CD4-positive, alpha-beta memory T cell (primary cell): ENCODE results near the gene MYO1B. TPM values are rescaled to one million over a fixed set of nuclear protein-coding genes. Genes with fewer than 3 reads are reported as not detected.

Source experiments
- CTCF ChIA-PET: fragments of 350-600 bp; sonication (Branson Sonifier 250); formaldehyde crosslinking; loops from one replicate; lab custom pipeline; 2021; ENCODE audit warnings: inconsistent platforms; ENCODE audit not compliant: partially characterized antibody; lab: Charles Lee
- POLR2A ChIA-PET: fragments of 350-600 bp; sonication (Branson Sonifier 250); formaldehyde crosslinking; loops from one replicate; lab custom pipeline; 2021; ENCODE audit not compliant: partially characterized antibody; lab: Charles Lee
- DNase-seq, 5 donors: peaks; one replicate each; pipeline versions ENCODE4 v3.0.0 to v3.0.0-alpha.2; 2020 to 2022; ENCODE audit warnings: mixed read lengths in 1 of 5
- H3K27ac ChIP-seq: one replicate; pipeline ENCODE4 v1.7.0; 2013; ENCODE audit warnings: low read depth, low read length
- H3K27me3 ChIP-seq: 2 replicates; pipeline ENCODE4 v1.7.0; 2013; ENCODE audit warnings: mild to moderate bottlenecking, low read length, moderate library complexity; ENCODE audit not compliant: insufficient read depth
- H3K36me3 ChIP-seq: 2 replicates; pipeline ENCODE4 v1.7.0; 2013; ENCODE audit warnings: mild to moderate bottlenecking, low read length, moderate library complexity; ENCODE audit not compliant: insufficient read depth
- H3K4me1 ChIP-seq: 2 replicates; pipeline ENCODE4 v1.7.0; 2013; ENCODE audit warnings: mild to moderate bottlenecking, low read length, moderate library complexity; ENCODE audit not compliant: insufficient read depth
- H3K4me3 ChIP-seq, 2 donors: one replicate each; pipeline ENCODE4 v1.7.0; 2013; ENCODE audit warnings: low read length in 2 of 2, mild to moderate bottlenecking in 1 of 2
- H3K9me3 ChIP-seq, 2 donors: one replicate each; pipeline ENCODE4 v1.7.0; 2013; ENCODE audit warnings: low read length in 2 of 2, control low read depth in 1 of 2; ENCODE audit not compliant: control insufficient read depth in 1 of 2
- H3K27ac Mint-ChIP-seq, 7 donors: one replicate each; pipeline ENCODE4 v1.8.0; 2020 to 2021; ENCODE audit warnings: mixed read lengths in 7 of 7, mild to moderate bottlenecking in 6 of 7, inconsistent platforms in 3 of 7, moderate library complexity in 3 of 7
- H3K27me3 Mint-ChIP-seq, 2 donors: one replicate each; pipeline ENCODE4 v1.8.0; 2020 to 2021; ENCODE audit warnings: mixed read lengths in 2 of 2
- H3K36me3 Mint-ChIP-seq, 2 donors: one replicate each; pipeline ENCODE4 v1.8.0; 2020 to 2021; ENCODE audit warnings: mixed read lengths in 2 of 2, inconsistent platforms in 1 of 2, mild to moderate bottlenecking in 1 of 2
- H3K4me1 Mint-ChIP-seq, 4 donors: one replicate each; pipeline ENCODE4 v1.8.0; 2020 to 2021; ENCODE audit warnings: mixed read lengths in 4 of 4, mild to moderate bottlenecking in 1 of 4
- H3K4me3 Mint-ChIP-seq, 8 donors: one replicate each; pipeline ENCODE4 v1.8.0; 2020 to 2021; ENCODE audit warnings: mixed read lengths in 8 of 8, mild to moderate bottlenecking in 7 of 8, moderate library complexity in 6 of 8, inconsistent platforms in 3 of 8
- H3K9me3 Mint-ChIP-seq, 8 donors: one replicate each; pipeline ENCODE4 v1.8.0; 2020 to 2021; ENCODE audit warnings: mixed read lengths in 8 of 8, mild to moderate bottlenecking in 5 of 8, inconsistent platforms in 3 of 8, moderate library complexity in 1 of 8
- intact Hi-C: fragments of 100-400 bp; cut with micrococcal nuclease; formaldehyde crosslinking; loops from one replicate; pipeline ENCODE4 v1.15.1; 2023
- polyA plus RNA-seq, 2 donors: library from polyadenylated mRNA; unstranded; fragments of 300-500 nt; fragmentation: Illumina TruSeq; gene quantifications; one replicate each; pipeline ENCODE4 v1.2.3, GENCODE V29; 2021
- total RNA-seq, 2 experiments: library from RNA; stranded (reverse); gene quantifications; one replicate each; pipeline ENCODE4 v1.2.3, GENCODE V29; 2021

Gene MYO1B
- total and polyA plus RNA-seq, 4 experiments from 2014 or later = 0.12 to 0.38 (median 0.17) TPM

GRCh38 chr2:191245869-191246531, 796 bp downstream of the MYO1B start:
- POLR2A ChIA-PET = interaction anchor here (1.2 kb wide), 1 partner anchor 184 kb away, joined by 3 read pairs; no protein-coding TSS in a partner anchor
- Histone ChIP-seq H3K9me3 (no peaks in the 10 kb centered on the region), H3K4me3 (peak overlapping the region; percentile 7 to 42), H3K27ac (no peak overlapping the region), H3K27me3 (no peaks in the 10 kb centered on the region), H3K4me1 (peaks cover 9% of the 10 kb centered on the region), H3K36me3 (no peaks in the 10 kb centered on the region)
- intact Hi-C loops = no loop called here
- Mint-ChIP-seq H3K4me3 (peak overlapping the region; percentile 74 to 89 (median 86)), H3K36me3 (no peaks in the 10 kb centered on the region), H3K27ac (peak overlapping the region in 1 of 7 donors; percentile 52), H3K4me1 (peaks cover 3 to 8% (median 6%) of the 10 kb centered on the region in 4 donors), H3K9me3 (peaks cover 0 to 8% (median 4%) of the 10 kb centered on the region in 8 donors), H3K27me3 (peaks cover 16% of the 10 kb centered on the region in 2 donors)
- CTCF ChIA-PET = no interaction called here
- peak in 3 of 5 donors; percentile 5 to 11 (median 6) for DNase-seq

GRCh38 chr2:191246820-191247380, 1.7 kb downstream of the MYO1B start:
- DNase-seq = no peak
- ChIA-PET CTCF (no interaction called here), POLR2A (interaction anchor here (1.2 kb wide), 1 partner anchor 185 kb away, joined by 3 read pairs; no protein-coding TSS in a partner anchor)
- intact Hi-C loops = no loop called here
- no peaks in the 10 kb centered on the region for H3K9me3 ChIP-seq
- peaks cover 9% of the 10 kb centered on the region for H3K4me1 ChIP-seq
- Mint-ChIP-seq H3K4me1 (peaks cover 3 to 8% (median 6%) of the 10 kb centered on the region in 4 donors), H3K36me3 (no peaks in the 10 kb centered on the region), H3K4me3 (peak overlapping the region in 6 of 8 donors; percentile 0 to 82 (median 14)), H3K9me3 (peaks cover 0 to 8% (median 4%) of the 10 kb centered on the region in 8 donors), H3K27me3 (peaks cover 17 to 19% of the 10 kb centered on the region in 2 donors), H3K27ac (no peak overlapping the region)
- no peak overlapping the region for H3K27ac ChIP-seq
- no peaks in the 10 kb centered on the region for H3K36me3 ChIP-seq
- H3K4me3 ChIP-seq = no peak overlapping the region
- H3K27me3 ChIP-seq = no peaks in the 10 kb centered on the region

GRCh38 chr2:191247381-191248057, 2.3 kb downstream of the MYO1B start:
- Histone ChIP-seq H3K4me3 (no peak overlapping the region), H3K4me1 (peaks cover 9% of the 10 kb centered on the region), H3K27me3 (no peaks in the 10 kb centered on the region), H3K36me3 (no peaks in the 10 kb centered on the region), H3K27ac (no peak overlapping the region), H3K9me3 (no peaks in the 10 kb centered on the region)
- Mint-ChIP-seq H3K4me1 (peaks cover 3 to 8% (median 6%) of the 10 kb centered on the region in 4 donors), H3K36me3 (no peaks in the 10 kb centered on the region), H3K27ac (no peak overlapping the region), H3K27me3 (peaks cover 18 to 19% of the 10 kb centered on the region in 2 donors), H3K4me3 (peak overlapping the region in 3 of 8 donors; percentile 9 to 32 (median 21)), H3K9me3 (peaks cover 0 to 8% (median 4%) of the 10 kb centered on the region in 8 donors)
- no peak for DNase-seq
- ChIA-PET CTCF (no interaction called here), POLR2A (interaction anchor here (1.2 kb wide), 1 partner anchor 186 kb away, joined by 3 read pairs; no protein-coding TSS in a partner anchor)
- intact Hi-C loops = no loop called here

GRCh38 chr2:191249156-191249813, 4.1 kb downstream of the MYO1B start:
- Histone ChIP-seq H3K27me3 (no peaks in the 10 kb centered on the region), H3K9me3 (no peaks in the 10 kb centered on the region), H3K27ac (no peak overlapping the region), H3K4me1 (peaks cover 9% of the 10 kb centered on the region), H3K4me3 (no peak overlapping the region), H3K36me3 (no peaks in the 10 kb centered on the region)
- H3K27me3 Mint-ChIP-seq = peaks cover 18 to 19% of the 10 kb centered on the region in 2 donors
- H3K27ac Mint-ChIP-seq = no peak overlapping the region
- CTCF ChIA-PET = no interaction called here
- intact Hi-C loops = no loop called here
- POLR2A ChIA-PET = no interaction called here
- H3K4me1 Mint-ChIP-seq = peaks cover 3 to 8% (median 6%) of the 10 kb centered on the region in 4 donors
- no peaks in the 10 kb centered on the region for H3K36me3 Mint-ChIP-seq
- DNase-seq = no peak
- no peak overlapping the region for H3K4me3 Mint-ChIP-seq
- H3K9me3 Mint-ChIP-seq = no peaks in the 10 kb centered on the region

DNA sequence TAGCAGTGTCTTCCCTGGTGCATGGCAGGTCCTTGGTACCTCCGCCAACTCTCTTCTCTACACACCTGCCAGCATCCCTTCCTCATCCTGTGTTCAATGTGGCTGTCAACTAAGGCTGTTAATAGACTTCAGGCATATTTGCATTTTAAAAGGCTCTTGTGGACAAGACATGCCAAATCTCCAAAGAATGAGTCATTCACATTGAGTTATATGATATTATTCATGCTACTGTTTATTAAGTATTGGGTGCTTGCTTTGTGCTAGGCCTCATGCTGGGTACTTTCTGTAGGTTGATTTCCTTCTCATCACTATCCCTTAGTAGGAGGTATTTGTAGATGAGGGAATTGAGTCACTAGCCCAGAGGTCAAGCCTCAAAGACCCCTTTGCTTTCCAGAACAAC, 5.2 kb downstream of the MYO1B start:
- Histone ChIP-seq H3K36me3 (no peaks in the 10 kb centered on the region), H3K27me3 (no peaks in the 10 kb centered on the region), H3K4me3 (no peak overlapping the region), H3K9me3 (no peaks in the 10 kb centered on the region), H3K27ac (no peak overlapping the region), H3K4me1 (peaks cover 9% of the 10 kb centered on the region)
- H3K27me3 Mint-ChIP-seq = peaks cover 18 to 19% of the 10 kb centered on the region in 2 donors
- ChIA-PET CTCF (no interaction called here), POLR2A (no interaction called here)
- DNase-seq = no peak
- H3K9me3 Mint-ChIP-seq = no peaks in the 10 kb centered on the region
- no peak overlapping the region for H3K4me3 Mint-ChIP-seq
- no peaks in the 10 kb centered on the region for H3K36me3 Mint-ChIP-seq
- intact Hi-C loops = no loop called here
- H3K27ac Mint-ChIP-seq = no peak overlapping the region
- H3K4me1 Mint-ChIP-seq = peaks cover 3 to 8% (median 5%) of the 10 kb centered on the region in 4 donors

- Histone ChIP-seq H3K4me3 (no peak overlapping the region), H3K4me1 (peaks cover 5% of the 10 kb centered on the region), H3K27me3 (no peaks in the 10 kb centered on the region), H3K36me3 (no peaks in the 10 kb centered on the region), H3K27ac (no peak overlapping the region), H3K9me3 (no peaks in the 10 kb centered on the region)
- Mint-ChIP-seq H3K4me3 (no peak overlapping the region), H3K27me3 (peaks cover 18 to 19% of the 10 kb centered on the region in 2 donors), H3K27ac (no peak overlapping the region), H3K4me1 (peaks cover 3 to 7% (median 5%) of the 10 kb centered on the region in 4 donors), H3K36me3 (no peaks in the 10 kb centered on the region), H3K9me3 (no peaks in the 10 kb centered on the region)
- intact Hi-C loops = no loop called here
- ChIA-PET POLR2A (no interaction called here), CTCF (interaction anchor here (1.1 kb wide), 1 partner anchor 14 kb away, joined by 4 read pairs; no protein-coding TSS in a partner anchor)
- DNase-seq = no peak
Measured at GRCh38 chr2:191250986-191251385, 5.8 kb downstream of the MYO1B start.
